HG03469 (cell line): ENCODE measurements around the gene UGT1A10.

Experiments
- ATAC-seq: cut with Tn5 transposase; IDR thresholded peaks from one replicate; pipeline ENCODE4 v1.9.1; 2021; ENCODE audit warnings: mild to moderate bottlenecking, moderate library complexity, moderate number of reproducible peaks; ENCODE audit not compliant: unreplicated experiment

Gene UGT1A10

DNA sequence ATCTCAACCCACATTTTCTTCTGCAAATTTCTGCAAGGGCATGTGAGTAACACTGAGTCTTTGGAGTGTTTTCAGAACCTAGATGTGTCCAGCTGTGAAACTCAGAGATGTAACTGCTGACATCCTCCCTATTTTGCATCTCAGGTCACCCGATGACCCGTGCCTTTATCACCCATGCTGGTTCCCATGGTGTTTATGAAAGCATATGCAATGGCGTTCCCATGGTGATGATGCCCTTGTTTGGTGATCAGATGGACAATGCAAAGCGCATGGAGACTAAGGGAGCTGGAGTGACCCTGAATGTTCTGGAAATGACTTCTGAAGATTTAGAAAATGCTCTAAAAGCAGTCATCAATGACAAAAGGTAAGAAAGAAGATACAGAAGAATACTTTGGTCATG is 131.8 kb downstream of the UGT1A10 start:
- ATAC-seq: no peak

GRCh38 chr2:233769260-233769659 is 133.0 kb downstream of the UGT1A10 start:
- ATAC-seq: no peak

DNA sequence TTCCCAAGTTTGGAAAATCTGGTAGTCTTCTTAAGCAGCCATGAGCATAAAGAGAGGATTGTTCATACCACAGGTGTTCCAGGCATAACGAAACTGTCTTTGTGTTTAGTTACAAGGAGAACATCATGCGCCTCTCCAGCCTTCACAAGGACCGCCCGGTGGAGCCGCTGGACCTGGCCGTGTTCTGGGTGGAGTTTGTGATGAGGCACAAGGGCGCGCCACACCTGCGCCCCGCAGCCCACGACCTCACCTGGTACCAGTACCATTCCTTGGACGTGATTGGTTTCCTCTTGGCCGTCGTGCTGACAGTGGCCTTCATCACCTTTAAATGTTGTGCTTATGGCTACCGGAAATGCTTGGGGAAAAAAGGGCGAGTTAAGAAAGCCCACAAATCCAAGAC is 135.9 kb downstream of the UGT1A10 start:
- no peak for ATAC-seq

DNA sequence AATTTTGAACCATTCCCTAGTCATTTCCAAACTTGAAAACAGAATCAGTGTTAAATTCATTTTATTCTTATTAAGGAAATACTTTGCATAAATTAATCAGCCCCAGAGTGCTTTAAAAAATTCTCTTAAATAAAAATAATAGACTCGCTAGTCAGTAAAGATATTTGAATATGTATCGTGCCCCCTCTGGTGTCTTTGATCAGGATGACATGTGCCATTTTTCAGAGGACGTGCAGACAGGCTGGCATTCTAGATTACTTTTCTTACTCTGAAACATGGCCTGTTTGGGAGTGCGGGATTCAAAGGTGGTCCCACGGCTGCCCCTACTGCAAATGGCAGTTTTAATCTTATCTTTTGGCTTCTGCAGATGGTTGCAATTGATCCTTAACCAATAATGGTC is 136.3 kb downstream of the UGT1A10 start:
- no peak for ATAC-seq

DNA sequence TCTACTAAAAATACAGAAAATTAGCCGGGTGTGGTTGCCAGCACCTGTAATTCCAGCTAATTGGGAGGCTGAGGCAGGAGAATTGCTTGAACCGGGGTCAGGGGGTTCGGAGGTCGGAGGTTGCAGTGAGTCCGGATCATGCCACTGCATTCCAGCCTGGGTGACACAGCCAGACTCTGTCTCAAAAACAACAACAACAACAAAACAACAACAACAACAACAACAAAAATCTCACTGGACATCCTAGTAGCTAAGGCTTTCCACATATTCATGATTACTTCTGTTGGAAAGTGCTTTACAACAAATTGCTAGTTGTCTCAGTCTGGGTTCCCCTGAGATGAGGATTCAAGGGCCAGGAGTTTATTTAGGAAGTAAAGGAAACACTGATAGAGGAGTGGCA is 137.6 kb downstream of the UGT1A10 start:
- no peak for ATAC-seq

- no peak for ATAC-seq
Measured at GRCh38 chr2:233775414-233775813, 139.2 kb downstream of the UGT1A10 start.

DNA sequence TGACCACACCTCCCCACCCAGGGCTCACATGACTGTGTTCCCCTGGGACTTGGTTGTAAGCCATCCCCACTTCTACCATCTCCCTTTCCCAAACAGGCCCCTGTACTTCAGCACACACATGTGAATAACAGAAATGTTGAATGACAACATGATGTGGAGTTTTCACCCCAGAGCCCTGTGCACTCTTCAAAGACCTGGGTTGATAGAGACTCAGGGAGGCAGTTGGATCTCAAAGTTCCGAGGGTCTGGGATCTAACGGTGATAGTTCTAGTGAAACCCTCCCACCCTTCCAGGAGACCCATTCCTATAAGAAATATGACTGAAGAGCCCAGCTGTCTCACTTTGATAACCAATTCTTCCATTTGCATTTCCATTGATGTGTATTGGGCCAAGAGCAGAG is 141.8 kb downstream of the UGT1A10 start, which contains the start of gene MROH2A:
Gene MROH2A, plus strand, starts transcription at position 301 of the 400 bp plus-strand sequence. CDS start 1,029 bp downstream, outside the sequence.
- no peak for ATAC-seq

DNA sequence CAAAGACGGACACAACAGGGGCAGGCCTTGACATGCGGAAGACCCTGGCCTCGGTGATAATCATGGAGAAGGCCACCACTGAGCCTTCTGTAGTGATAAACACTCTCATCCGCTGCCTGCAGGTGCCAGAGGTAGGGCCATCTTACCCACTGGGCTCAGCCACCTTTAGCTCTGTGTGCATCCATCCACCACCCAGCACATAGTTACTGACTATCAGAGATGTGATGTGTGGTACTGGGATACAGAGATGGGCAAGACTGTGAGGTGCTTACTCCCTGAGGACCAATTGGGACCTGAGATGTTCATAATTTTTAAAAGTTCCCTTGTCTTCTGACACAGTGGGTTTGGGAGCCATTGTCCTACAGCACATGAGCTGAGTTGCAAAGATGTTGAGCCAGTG is 143.5 kb downstream of the UGT1A10 start:
- ATAC-seq: no peak

- ATAC-seq: no peak
Measured at GRCh38 chr2:233780771-233781170, 144.5 kb downstream of the UGT1A10 start.

GRCh38 chr2:233789554-233789953 is 153.3 kb downstream of the UGT1A10 start:
- ATAC-seq: no peak

GRCh38 chr2:233791151-233791882 is 155.1 kb downstream of the UGT1A10 start:
- ATAC-seq: no peak

GRCh38 chr2:233791883-233792329 is 155.7 kb downstream of the UGT1A10 start:
- ATAC-seq: no peak

DNA sequence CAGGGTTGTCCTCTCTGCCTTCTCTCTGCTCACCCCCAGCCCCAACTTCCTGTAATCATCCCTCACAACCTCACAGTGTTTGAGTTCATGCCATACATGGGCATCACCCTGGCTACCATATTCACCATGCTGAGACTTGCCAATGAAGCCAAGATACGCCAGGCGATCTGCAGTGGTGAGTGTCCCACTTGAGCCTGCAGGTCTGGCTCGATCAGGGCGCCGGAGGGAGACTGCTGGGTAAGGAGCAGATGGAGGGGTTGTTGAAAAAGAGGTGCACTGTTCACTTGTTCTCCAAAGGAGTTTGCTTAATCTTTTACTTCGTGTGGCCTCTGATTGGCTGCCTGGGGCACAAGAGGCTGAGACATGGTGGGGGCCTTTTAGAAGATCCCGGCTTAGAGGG is 156.5 kb downstream of the UGT1A10 start:
- ATAC-seq: no peak

DNA sequence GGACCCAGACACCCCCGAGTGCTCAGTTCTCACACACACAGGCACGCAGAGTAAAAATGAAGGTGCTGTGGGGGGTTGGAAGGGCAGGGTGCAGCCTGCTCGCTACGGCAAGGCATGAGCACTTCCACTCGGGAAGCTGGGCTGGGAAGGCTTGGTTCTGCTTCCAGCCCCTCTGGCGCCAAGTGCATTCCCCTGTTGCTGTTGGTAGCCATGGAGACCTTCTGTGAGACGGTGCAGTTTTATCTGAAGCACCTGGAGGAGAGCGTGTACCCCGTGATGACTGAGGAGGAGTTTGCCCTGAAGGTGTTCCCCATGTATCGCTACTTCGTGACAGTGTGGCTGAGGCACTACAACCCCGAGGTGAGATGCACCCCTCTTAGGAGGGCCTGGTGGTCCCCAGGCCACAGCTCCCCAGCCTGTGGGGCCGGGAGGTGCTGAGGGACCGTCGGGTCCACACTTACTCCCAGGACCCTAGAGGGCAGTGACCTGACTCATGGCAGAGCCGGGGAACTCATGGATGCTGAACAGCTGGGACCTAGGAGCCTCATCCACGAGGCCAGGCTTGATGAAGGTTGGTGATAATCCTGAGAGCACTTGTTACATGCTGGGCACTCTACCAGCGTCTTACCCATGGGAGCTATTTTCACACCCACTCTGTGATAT is 157.3 kb downstream of the UGT1A10 start:
- no peak for ATAC-seq

DNA sequence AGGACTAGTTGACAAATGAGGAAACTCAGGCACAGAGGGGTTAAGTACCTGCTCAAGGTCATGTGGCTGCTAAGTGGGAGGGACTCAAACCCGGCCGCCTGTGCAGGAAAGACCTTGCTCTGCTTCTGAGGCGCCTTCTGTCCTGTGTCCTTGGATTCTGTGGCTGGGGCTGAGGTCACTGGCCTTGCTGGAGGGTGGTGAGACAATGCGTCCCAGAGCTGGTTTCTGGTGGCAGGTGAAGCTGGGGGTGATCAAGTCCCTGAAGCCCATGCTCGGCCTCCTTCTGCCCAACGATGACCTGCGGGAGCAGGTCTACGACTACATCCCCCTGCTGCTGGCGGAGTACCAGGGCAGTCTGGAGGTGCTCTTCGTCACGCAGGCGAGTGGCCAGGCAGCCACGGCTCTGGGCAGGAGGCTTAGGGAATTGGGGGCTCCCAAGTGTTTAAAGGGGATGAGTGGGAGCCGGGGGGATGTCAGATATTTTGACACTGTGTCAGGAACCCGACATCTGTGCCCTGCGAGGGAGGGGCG is 157.9 kb downstream of the UGT1A10 start:
- no peak for ATAC-seq

GRCh38 chr2:233795735-233796171 is 159.5 kb downstream of the UGT1A10 start:
- ATAC-seq: no peak

- ATAC-seq: no peak
Measured at GRCh38 chr2:233796254-233796653, 160.0 kb downstream of the UGT1A10 start.

DNA sequence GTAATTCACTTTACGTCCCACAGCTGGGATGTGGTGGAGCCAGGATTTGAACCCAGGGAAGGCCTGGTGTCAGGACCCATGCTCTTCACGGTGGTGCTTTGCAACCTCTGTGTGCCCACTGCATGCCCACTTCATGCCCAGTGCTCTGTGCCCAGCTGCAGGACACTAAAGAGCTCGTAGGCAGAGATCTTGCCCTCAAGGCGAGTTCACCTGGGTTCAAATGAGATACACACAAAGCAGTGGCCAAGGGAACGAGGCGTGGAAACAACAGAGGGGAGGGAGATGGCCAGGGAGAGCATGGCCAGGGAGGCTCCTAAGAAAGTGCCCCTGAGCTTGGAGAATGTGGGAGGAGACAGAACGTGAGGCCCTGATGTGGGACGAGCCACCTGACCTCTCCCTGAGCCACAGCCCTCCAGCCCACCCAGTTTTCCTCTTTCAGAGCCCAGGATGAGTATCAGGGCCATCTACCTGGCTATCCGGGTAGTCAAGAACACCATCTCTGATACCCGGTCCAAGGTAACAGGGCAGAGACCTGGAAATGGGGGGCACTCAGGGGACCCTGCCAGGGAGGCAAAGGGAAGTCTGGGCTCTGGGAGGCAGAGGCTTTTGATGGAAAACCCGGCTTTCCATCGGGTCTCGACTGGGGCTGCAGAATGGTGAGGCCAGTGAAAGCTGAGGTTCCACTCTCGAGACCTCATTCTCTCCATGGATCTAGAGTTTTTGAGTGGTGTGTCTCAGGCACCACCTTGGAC is 162.3 kb downstream of the UGT1A10 start:
- ATAC-seq: no peak

- ATAC-seq: no peak
Measured at GRCh38 chr2:233799087-233799665, 162.9 kb downstream of the UGT1A10 start.

DNA sequence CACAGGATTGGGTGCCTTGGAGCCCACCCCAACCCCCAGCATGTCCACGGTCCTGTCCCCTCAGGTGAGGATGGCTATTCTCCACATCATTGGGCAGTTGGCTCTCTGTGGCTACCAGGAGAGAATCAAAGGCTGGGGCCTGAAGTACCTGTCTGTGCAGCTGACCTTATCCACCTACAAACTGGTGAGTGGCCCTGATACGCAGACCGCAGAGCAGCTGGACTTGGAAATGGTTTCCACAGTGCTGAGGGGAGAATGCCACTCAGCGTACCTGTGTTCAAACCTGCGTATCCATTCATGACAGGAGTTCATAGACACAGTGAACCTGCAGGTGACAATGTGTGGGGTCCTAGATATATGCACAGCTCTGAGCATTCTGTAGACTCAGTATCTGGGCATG is 163.5 kb downstream of the UGT1A10 start:
- no peak for ATAC-seq

- no peak for ATAC-seq
Measured at GRCh38 chr2:233800208-233800607, 164.0 kb downstream of the UGT1A10 start.
